Mononuclear cell (primary cell): ENCODE data around the gene YPEL1. TPM values are rescaled to one million over a fixed set of nuclear protein-coding genes. Genes with fewer than 3 reads are reported as not detected.

Experiments
- H3K27me3 ChIP-seq: 2 replicates; pipeline ENCODE4 v1.6.0; 2011; ENCODE audit warnings: low read length, control low read depth; ENCODE audit not compliant: insufficient read depth
- H3K4me1 ChIP-seq: 2 replicates; pipeline ENCODE4 v1.5.1; 2011; ENCODE audit warnings: mild to moderate bottlenecking, low read length, control low read depth; ENCODE audit not compliant: insufficient read depth
- H3K4me3 ChIP-seq: 2 replicates; pipeline ENCODE4 v1.5.1; 2011; ENCODE audit warnings: mild to moderate bottlenecking, low read length, moderate library complexity
- H3K9me3 ChIP-seq: 2 replicates; pipeline ENCODE4 v1.5.1; 2011; ENCODE audit warnings: low read depth, mild to moderate bottlenecking, control low read depth, low read length
- total RNA-seq: library from RNA; depleted of rRNA; stranded (reverse); fragments of >200 nt; gene quantifications from one replicate; pipeline ENCODE4 v1.2.3, GENCODE V29; 2012

YPEL1 gene, protein sequence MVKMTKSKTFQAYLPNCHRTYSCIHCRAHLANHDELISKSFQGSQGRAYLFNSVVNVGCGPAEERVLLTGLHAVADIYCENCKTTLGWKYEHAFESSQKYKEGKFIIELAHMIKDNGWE
- total RNA-seq, result 3.8 TPM

GRCh38 chr22:21735200-21736083, at the start of gene YPEL1:
YPEL1 (minus strand) TSS chr22:21735794; CDS start chr22:21710744, 25,050 bp downstream.
- peak within 1 kb of the TSS; percentile 44 for H3K4me3 ChIP-seq
- H3K4me1 ChIP-seq, result peaks cover 22% of the 10 kb centered on the region
- H3K9me3 ChIP-seq, result no peaks in the 10 kb centered on the region
- no peaks in the 10 kb centered on the region for H3K27me3 ChIP-seq

DNA sequence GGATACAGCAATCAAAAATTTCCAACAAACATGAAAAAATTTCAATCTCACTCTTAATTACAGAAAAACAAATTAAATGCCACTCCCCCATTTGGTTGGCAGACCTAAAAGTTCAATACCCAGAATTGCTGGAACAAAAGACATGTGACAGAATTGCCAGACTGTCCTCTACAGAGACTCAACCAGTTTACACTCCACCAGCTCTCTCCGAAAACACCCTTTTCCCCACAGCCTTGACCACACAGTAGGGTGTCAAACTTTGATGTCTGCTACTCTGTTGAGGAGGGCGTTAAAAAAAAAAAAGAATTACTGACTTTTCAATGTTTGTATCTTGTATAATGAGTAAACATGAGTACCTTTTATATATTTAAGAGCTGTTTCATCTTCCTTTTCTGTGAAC, 44.7 kb upstream of the YPEL1 start:
- H3K27me3 ChIP-seq, result no peaks in the 10 kb centered on the region
- H3K9me3 ChIP-seq, result no peaks in the 10 kb centered on the region
- H3K4me3 ChIP-seq, result no peak overlapping the region
- H3K4me1 ChIP-seq, result no peaks in the 10 kb centered on the region

DNA sequence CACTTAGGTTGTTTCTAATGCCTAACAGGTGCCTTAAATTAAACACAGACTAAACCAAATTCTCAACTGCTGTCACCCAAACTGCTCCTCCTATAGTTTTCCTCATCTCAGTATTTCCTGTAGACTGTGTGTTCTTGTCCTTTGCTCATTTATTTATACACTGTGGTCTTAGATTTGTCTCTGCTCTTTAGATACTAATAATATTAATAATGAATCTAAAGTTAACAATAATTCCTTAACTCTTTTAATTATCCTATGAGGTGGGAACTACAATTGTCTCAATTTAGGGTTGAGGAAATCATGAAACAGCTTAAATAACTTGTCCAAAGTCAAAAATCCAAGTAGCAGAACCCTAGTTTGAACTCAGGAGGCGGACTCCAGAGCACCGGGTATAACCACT, 43.9 kb upstream of the YPEL1 start:
- no peaks in the 10 kb centered on the region for H3K4me1 ChIP-seq
- no peaks in the 10 kb centered on the region for H3K9me3 ChIP-seq
- H3K4me3 ChIP-seq, result no peak overlapping the region
- H3K27me3 ChIP-seq, result no peaks in the 10 kb centered on the region

DNA sequence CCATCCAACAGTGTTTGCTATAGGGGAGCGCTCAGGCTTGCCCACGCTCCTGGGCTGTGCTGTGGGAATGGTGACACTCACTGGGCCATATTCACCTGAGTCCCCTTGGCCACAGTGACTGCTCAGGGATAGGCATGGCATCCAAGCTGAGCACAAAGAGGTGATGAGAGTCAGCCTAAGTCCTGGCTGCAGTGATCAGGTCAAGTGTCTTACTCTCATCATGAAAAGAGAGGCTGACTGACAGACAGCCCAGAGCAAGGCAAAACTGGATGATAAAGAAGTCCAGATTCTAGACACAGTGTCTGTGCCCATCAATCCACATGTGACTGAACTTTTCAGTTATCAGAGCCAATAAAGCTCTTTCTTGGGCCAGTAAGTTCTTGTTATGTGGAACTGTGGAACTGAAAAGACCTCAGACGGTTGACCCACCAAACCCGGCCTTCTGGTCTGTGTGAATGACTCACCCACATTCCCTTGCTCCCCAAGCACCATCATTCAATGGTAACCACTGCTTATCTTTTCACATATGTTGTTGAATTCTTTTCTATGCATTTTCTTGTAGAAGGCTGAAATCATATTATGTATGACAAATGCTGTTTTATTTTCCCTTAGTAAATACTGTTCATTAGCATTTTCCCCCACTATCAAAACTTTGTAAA, 43.2 kb upstream of the YPEL1 start:
- Histone ChIP-seq H3K27me3 (no peaks in the 10 kb centered on the region), H3K4me3 (no peak overlapping the region), H3K4me1 (no peaks in the 10 kb centered on the region), H3K9me3 (no peaks in the 10 kb centered on the region)

- Histone ChIP-seq H3K27me3 (no peaks in the 10 kb centered on the region), H3K9me3 (no peaks in the 10 kb centered on the region), H3K4me1 (peaks cover 33% of the 10 kb centered on the region), H3K4me3 (no peak overlapping the region)
These were observed 36.0 kb upstream of the YPEL1 start for GRCh38 chr22:21771631-21771976.

- H3K4me1 ChIP-seq, result peaks cover 64% of the 10 kb centered on the region
- H3K4me3 ChIP-seq, result no peak overlapping the region
- no peaks in the 10 kb centered on the region for H3K27me3 ChIP-seq
- H3K9me3 ChIP-seq, result no peaks in the 10 kb centered on the region
These were observed 32.8 kb upstream of the YPEL1 start for GRCh38 chr22:21768435-21768834.

DNA sequence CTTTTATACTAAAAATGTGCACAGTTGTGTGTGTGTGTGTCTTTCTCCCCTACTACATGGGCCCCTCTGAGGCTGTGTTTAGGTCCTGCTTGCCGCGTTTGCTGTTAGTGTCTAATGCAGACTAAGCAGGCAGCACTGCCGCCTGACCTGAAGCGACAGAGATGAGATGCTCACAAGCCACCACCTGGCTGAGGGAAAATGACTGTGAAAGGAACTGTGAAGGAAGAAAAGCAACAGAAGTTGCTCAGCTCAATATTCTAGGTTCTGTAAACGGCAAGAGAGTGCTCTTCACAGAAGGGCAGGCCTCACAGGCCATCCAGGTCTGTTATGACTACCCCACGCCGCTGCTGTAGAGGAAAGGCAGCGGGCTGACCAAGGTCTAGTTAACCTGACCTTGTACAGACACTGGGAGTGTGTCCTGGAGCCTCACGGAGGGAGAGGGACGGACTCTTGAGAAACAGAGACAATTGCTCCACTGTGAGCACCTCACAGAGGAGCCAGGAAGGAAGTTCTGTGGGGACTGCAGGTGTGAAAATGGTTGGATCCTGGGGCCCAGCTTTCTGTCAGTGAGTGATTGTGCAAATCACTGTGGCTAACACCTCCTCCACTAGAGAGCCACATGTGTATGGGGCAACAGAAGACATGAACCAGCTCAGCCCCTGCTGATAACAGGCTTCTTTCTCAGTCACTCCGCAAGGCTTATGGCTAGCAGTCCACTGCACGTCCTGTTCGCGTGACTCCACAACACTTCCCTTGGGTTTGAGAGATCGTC, 31.3 kb upstream of the YPEL1 start:
- H3K9me3 ChIP-seq, result no peaks in the 10 kb centered on the region
- H3K4me3 ChIP-seq, result no peak overlapping the region
- H3K4me1 ChIP-seq, result peaks cover 64% of the 10 kb centered on the region
- H3K27me3 ChIP-seq, result no peaks in the 10 kb centered on the region

DNA sequence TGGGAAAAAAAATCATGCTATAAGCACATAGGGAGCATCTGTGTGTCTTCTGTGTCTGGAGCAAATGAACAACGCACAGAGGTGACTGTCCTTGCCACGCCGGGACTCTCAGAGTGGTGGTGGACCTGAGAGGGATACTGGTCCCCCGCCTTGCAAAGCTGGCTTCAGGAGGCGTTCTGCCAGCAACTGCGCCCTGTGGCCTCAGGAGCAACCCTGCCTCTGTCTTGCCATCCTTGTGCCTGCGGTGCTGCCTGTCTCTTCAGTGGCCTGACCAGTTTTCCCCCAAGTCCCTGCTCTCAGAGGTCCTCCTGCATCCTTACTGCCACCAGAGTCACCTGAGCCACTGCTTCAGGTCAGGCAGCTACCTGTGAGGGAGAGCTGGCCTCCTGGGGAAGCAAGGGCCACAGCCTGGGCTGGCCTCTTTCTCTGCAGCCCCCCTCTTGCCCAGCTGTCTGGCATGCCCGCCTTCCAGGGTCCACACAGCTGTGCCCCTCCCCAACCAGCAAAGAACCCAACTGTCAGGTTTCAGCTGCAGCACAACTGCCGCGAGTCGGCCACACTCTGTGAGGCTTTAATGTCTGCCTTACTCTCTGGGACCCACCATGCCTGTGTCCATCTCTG, 30.4 kb upstream of the YPEL1 start:
- no peaks in the 10 kb centered on the region for H3K9me3 ChIP-seq
- no peak overlapping the region for H3K4me3 ChIP-seq
- H3K4me1 ChIP-seq, result peaks cover 68% of the 10 kb centered on the region

DNA sequence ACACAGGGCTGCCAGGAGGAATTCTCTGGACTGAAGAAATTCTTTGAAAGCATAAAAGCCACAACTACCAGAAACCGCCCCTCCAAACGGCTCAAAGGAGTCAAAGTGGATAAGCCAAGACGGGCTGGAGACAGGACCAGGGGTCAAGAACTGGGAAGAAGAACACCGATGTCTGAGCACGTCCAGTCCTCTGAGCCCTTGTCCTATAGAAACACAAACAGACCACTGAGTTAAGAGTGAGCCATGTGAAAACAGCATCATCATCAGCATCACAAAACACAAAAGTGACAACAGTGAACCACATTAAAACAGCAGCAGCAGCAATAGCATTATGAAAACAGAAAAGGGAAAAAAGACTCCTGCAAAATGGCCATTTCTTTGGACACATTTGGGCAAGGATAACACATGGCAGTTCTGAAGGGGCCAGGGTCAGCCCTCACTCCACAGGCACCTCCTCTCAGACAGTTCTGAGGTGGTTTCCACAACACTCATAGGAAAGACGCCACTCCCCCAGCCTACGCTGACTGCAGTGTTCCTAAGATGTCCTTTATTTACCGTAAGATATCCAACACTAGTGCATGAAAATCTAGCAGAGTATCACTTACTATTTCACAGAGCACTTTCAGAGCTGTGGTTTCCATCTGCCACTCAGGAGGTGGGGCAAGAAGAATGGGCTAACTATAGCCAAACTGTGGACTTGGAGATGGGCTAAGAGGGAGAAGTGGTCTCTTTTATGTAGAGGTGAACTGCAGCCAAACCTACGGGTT, 28.6 kb upstream of the YPEL1 start:
- no peak overlapping the region for H3K4me3 ChIP-seq
- H3K4me1 ChIP-seq, result peaks cover 68% of the 10 kb centered on the region
- H3K9me3 ChIP-seq, result no peaks in the 10 kb centered on the region
- H3K27me3 ChIP-seq, result no peaks in the 10 kb centered on the region

More for the DNA sequence above, 30.4 kb upstream of the YPEL1 start:
- H3K27me3 ChIP-seq, result no peaks in the 10 kb centered on the region

- Histone ChIP-seq H3K27me3 (no peaks in the 10 kb centered on the region), H3K9me3 (no peaks in the 10 kb centered on the region), H3K4me3 (no peak overlapping the region), H3K4me1 (peaks cover 62% of the 10 kb centered on the region)
These were observed 27.4 kb upstream of the YPEL1 start for GRCh38 chr22:21762712-21763581.

- Histone ChIP-seq H3K4me1 (peaks cover 55% of the 10 kb centered on the region), H3K27me3 (no peaks in the 10 kb centered on the region), H3K4me3 (no peak overlapping the region), H3K9me3 (no peaks in the 10 kb centered on the region)
These were observed 26.5 kb upstream of the YPEL1 start for GRCh38 chr22:21761994-21762680.

DNA sequence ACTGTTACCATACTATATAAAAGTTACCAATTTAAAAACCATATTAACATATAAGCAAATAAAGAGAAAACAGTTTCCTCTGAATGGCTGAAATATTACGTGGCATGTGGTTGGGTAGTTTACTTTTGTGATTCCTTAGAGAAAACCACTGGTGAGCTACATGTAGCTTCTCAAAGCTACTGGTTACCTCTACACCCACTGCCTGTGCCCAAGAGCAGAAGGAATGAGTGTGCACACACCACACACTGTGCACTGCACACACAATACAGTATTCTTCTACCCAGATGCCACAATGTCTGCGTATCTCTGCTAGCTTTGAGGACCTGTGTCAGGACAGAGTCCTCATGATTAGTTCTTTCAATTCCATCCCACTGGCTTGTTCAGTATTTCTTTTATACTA, 25.5 kb upstream of the YPEL1 start:
- Histone ChIP-seq H3K9me3 (no peaks in the 10 kb centered on the region), H3K4me3 (no peak overlapping the region), H3K4me1 (peaks cover 45% of the 10 kb centered on the region), H3K27me3 (no peaks in the 10 kb centered on the region)

DNA sequence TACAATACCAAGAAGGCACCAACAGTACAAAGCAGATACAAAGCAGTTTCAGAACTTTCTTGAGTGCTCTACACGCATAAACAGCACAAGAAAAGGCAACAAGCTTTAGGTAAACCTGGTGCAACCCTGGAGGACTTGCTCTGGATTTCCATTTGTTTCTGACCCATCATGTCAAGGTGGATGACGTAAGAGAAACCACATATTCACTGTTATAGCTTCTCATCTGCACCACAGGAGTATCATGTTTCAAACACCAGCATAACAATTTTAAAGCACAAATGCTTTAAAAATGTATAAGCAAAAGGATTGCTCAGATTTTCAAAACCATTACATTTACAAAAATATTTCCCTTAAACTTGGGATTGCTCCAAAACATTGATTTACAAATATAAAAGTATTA, 25.0 kb upstream of the YPEL1 start:
- Histone ChIP-seq H3K4me3 (no peak overlapping the region), H3K27me3 (no peaks in the 10 kb centered on the region), H3K9me3 (no peaks in the 10 kb centered on the region), H3K4me1 (peaks cover 40% of the 10 kb centered on the region)
